IMR-90 (cell line): ENCODE measurements around the gene HEATR3.

Experiments used
- BHLHE40 ChIP-seq: fragments of 150-350 bp; IDR thresholded peaks from 2 replicates; pipeline ENCODE4 v1.6.1; 2016; ENCODE audit warnings: mild to moderate bottlenecking, low read depth, low read length
- CEBPB ChIP-seq: IDR thresholded peaks from 2 replicates; pipeline ENCODE4 v1.6.1; 2012; ENCODE audit warnings: low read depth, low read length, improper control_type of control experiment
- FOS ChIP-seq: fragments of 150-350 bp; IDR thresholded peaks from 2 replicates; pipeline ENCODE4 v1.6.1; 2016; ENCODE audit warnings: low read depth, low read length
- MAFK ChIP-seq: IDR thresholded peaks from 2 replicates; pipeline ENCODE4 v1.6.1; 2012; ENCODE audit warnings: low read depth, low read length, improper control_type of control experiment
- MAZ ChIP-seq: IDR thresholded peaks from 2 replicates; pipeline ENCODE4 v1.6.1; 2012; ENCODE audit warnings: low read depth, mild to moderate bottlenecking, low read length, improper control_type of control experiment, moderate library complexity, borderline replicate concordance
- POLR2A ChIP-seq: IDR thresholded peaks from 2 replicates; pipeline ENCODE4 v1.6.1; 2012; ENCODE audit warnings: mild to moderate bottlenecking, low read depth, low read length
- RCOR1 ChIP-seq: IDR thresholded peaks from 2 replicates; pipeline ENCODE4 v1.6.1; 2012; ENCODE audit warnings: mild to moderate bottlenecking, low read length, improper control_type of control experiment; ENCODE audit not compliant: insufficient replicate concordance
- SMC3 ChIP-seq: fragments of 150-350 bp; IDR thresholded peaks from 2 replicates; pipeline ENCODE4 v1.6.1; 2016; ENCODE audit warnings: low read depth, mild to moderate bottlenecking, antibody characterized with exemption, low read length, moderate library complexity
- TF ChIP-seq, protein P1 (sequence below): conservative IDR thresholded peaks from 2 replicates; pipeline ENCODE4 v1.5.1; 2012; ENCODE audit warnings: mild to moderate bottlenecking, low read depth, low read length, improper control_type of control experiment
- TF ChIP-seq, protein P2 (sequence below): fragments of 150-350 bp; IDR thresholded peaks from 2 replicates; pipeline ENCODE4 v1.6.1; 2017; ENCODE audit warnings: mild to moderate bottlenecking, antibody characterized with exemption, low read length, low read depth

DNA sequence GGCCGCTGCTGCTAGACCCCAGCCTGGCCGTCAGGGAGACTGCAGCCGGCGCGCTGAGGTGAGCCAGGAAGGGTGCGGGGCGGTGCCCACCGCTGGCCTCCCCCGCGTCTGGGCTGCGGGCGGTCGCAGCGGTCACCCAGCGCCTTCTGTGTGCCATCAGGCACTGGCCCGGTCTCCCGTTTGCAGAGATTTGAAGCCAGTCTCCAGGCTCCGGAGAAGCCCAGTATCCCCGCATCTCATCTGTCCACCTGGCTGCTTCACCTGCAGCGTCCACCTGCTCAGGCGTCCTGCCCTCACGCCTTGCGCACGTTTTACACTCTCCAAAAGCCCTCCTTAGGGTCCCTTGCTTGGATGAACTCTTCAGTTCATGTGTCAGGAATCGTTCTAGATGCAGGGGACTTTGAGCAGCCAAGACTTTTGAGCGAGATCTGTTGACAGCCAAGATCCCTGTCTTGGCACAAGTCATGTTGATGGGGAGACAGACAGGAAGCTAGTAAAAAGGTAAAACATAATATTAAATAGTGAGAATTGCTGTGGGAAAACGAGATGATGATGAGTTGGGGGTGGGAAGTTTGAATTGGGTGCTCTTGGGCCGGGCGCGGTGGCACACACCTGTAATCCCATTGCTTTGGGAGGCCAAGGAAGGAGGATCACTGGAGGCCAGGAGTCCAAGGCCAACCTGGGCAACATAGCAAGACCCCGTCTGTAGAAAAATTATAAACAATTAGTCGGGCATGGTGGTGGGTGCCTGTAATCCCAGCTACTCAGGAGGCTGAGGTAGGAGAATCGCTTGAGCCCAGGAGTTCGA, 916 bp downstream of the HEATR3 start:
- TF ChIP-seq POLR2A, result no peak
- TF ChIP-seq, protein P1, sequence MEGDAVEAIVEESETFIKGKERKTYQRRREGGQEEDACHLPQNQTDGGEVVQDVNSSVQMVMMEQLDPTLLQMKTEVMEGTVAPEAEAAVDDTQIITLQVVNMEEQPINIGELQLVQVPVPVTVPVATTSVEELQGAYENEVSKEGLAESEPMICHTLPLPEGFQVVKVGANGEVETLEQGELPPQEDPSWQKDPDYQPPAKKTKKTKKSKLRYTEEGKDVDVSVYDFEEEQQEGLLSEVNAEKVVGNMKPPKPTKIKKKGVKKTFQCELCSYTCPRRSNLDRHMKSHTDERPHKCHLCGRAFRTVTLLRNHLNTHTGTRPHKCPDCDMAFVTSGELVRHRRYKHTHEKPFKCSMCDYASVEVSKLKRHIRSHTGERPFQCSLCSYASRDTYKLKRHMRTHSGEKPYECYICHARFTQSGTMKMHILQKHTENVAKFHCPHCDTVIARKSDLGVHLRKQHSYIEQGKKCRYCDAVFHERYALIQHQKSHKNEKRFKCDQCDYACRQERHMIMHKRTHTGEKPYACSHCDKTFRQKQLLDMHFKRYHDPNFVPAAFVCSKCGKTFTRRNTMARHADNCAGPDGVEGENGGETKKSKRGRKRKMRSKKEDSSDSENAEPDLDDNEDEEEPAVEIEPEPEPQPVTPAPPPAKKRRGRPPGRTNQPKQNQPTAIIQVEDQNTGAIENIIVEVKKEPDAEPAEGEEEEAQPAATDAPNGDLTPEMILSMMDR, result no peak
- TF ChIP-seq, protein P2, sequence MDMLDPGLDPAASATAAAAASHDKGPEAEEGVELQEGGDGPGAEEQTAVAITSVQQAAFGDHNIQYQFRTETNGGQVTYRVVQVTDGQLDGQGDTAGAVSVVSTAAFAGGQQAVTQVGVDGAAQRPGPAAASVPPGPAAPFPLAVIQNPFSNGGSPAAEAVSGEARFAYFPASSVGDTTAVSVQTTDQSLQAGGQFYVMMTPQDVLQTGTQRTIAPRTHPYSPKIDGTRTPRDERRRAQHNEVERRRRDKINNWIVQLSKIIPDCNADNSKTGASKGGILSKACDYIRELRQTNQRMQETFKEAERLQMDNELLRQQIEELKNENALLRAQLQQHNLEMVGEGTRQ, result no peak
- TF ChIP-seq SMC3, result no peak
- TF ChIP-seq RCOR1, result no peak
- no peak for TF ChIP-seq FOS
- no peak for TF ChIP-seq MAZ
- TF ChIP-seq CEBPB, result no peak
- TF ChIP-seq BHLHE40, result no peak
- no peak for TF ChIP-seq MAFK
